Esophagus muscularis mucosa (tissue), 2 donors: ENCODE results near the gene WDR64.

Experiments used
- POLR2A ChIP-seq: fragments of 450-650 bp; IDR thresholded peaks from one replicate; pipeline ENCODE4 v1.6.1; 2017; ENCODE audit warnings: antibody characterized with exemption, moderate library complexity, mild to moderate bottlenecking, low read depth
- POLR2AphosphoS5 ChIP-seq, 2 donors: sonication (generic); formaldehyde crosslinking; IDR thresholded peaks; one replicate each; pipeline ENCODE4 v1.6.1; 2017; ENCODE audit warnings: antibody characterized with exemption in 2 of 2

DNA sequence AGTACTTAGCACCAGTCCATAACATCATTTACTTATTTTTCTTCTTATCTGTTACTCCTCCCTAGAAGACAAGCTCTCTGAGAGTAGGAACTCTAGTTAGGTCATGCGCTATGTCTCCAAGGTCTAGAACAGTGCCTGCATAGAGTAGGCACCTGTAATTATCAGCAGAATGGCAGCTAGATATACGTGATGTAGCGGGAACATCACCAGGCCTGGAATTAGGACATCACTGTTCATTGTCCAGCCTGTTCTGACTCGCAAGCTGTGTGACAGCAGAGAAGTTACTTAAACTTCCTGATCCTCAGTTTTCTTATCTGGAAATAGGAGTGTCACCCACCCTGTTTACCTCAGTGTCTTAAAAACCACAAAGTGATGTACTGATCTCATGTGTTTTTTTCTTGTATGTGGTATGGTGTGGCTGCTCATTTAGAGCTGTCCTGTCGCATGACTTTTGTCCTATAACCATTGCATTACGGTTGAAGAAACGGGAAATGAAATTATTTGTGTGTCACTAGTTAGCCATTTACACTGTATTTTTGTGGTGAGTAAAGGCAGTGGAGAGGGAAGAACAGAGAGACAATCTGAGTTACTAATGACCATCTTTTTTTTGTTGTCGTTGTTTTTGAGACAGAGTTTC lies 158.8 kb downstream of the WDR64 start:
- no peak for TF ChIP-seq POLR2AphosphoS5 (IDR thresholded peaks at IDR 0.05)
- TF ChIP-seq POLR2A = no peak
